Calu3 (cell line): ENCODE measurements around the gene CCL2. TPM values are rescaled to one million over a fixed set of nuclear protein-coding genes. Genes with fewer than 3 reads are reported as not detected.

Experiments used
- BruUV-seq: library from RNA; stranded (reverse); fragments of 400-500 nt; replicated peaks from 2 replicates; lab custom pipeline; 2021; lab: Mats Ljungman, UMichigan
- CTCF ChIA-PET: fragments of 300-600 bp; sonication (Branson Sonifier 250); formaldehyde crosslinking; loops from one replicate; lab custom pipeline; 2022; ENCODE audit warnings: antibody characterized with exemption; lab: Charles Lee
- DNase-seq: peaks from one replicate; pipeline ENCODE4 v3.0.0; 2022
- H3K27ac Mint-ChIP-seq: one replicate; pipeline ENCODE4 v1.8.0; 2022; ENCODE audit warnings: mixed read lengths; ENCODE audit not compliant: unreplicated experiment
- H3K27me3 Mint-ChIP-seq: one replicate; pipeline ENCODE4 v1.8.0; 2022; ENCODE audit warnings: mixed read lengths; ENCODE audit not compliant: unreplicated experiment
- H3K36me3 Mint-ChIP-seq: one replicate; pipeline ENCODE4 v1.8.0; 2022; ENCODE audit warnings: mild to moderate bottlenecking, moderate library complexity, mixed read lengths; ENCODE audit not compliant: insufficient read depth, unreplicated experiment
- H3K4me1 Mint-ChIP-seq: one replicate; pipeline ENCODE4 v1.8.0; 2022; ENCODE audit warnings: mild to moderate bottlenecking, low read depth, mixed read lengths; ENCODE audit not compliant: unreplicated experiment
- H3K4me3 Mint-ChIP-seq: one replicate; pipeline ENCODE4 v1.8.0; 2022; ENCODE audit warnings: mild to moderate bottlenecking, low read depth, moderate library complexity, mixed read lengths; ENCODE audit not compliant: unreplicated experiment
- H3K9me3 Mint-ChIP-seq: one replicate; pipeline ENCODE4 v1.8.0; 2022; ENCODE audit warnings: low read depth, mixed read lengths; ENCODE audit not compliant: unreplicated experiment
- intact Hi-C: fragments of 100-400 bp; cut with micrococcal nuclease; formaldehyde crosslinking; loops from one replicate; pipeline ENCODE4 v1.10.0; 2022; ENCODE audit not compliant: unreplicated experiment
- total RNA-seq: library from RNA; stranded (reverse); gene quantifications from 2 replicates; pipeline ENCODE4 v1.2.3, GENCODE V29; 2022
- TF ChIP-seq, protein P1 (sequence below): fragments of 200-600 bp; IDR thresholded peaks from one replicate; pipeline ENCODE4 v1.8.0; 2022; ENCODE audit warnings: antibody characterized with exemption; ENCODE audit not compliant: unreplicated experiment

CCL2 gene
- total RNA-seq, 1 experiment from 2014 or later: 6.0 TPM

DNA sequence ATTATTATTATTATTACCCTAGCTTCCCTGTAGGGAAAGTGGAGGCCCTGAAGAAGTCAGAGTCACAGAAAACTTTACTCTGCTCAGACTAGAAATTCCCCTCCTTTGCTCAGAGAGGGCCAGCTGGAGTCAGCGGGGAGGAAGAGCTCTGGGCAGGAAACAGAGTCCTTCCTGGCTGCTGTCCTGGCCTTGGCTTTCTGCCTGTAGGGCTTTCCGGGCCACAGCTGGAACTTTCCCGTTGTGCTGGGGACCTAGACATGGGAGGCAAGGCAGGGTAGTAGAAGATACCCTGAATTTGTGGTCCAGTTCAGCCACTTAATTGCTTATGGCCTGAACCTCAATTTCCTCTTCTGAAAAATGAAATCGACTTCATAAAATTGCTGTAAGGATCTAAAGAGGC is 14.0 kb upstream of the CCL2 start:
- H3K4me3 Mint-ChIP-seq: no peak overlapping the region
- intact Hi-C loops: no loop called here
- no peaks in the 10 kb centered on the region for H3K36me3 Mint-ChIP-seq
- CTCF ChIA-PET: no interaction called here
- peaks cover 26% of the 10 kb centered on the region for H3K27me3 Mint-ChIP-seq
- TF ChIP-seq, protein P1, sequence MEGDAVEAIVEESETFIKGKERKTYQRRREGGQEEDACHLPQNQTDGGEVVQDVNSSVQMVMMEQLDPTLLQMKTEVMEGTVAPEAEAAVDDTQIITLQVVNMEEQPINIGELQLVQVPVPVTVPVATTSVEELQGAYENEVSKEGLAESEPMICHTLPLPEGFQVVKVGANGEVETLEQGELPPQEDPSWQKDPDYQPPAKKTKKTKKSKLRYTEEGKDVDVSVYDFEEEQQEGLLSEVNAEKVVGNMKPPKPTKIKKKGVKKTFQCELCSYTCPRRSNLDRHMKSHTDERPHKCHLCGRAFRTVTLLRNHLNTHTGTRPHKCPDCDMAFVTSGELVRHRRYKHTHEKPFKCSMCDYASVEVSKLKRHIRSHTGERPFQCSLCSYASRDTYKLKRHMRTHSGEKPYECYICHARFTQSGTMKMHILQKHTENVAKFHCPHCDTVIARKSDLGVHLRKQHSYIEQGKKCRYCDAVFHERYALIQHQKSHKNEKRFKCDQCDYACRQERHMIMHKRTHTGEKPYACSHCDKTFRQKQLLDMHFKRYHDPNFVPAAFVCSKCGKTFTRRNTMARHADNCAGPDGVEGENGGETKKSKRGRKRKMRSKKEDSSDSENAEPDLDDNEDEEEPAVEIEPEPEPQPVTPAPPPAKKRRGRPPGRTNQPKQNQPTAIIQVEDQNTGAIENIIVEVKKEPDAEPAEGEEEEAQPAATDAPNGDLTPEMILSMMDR: no peak
- no peaks in the 10 kb centered on the region for H3K4me1 Mint-ChIP-seq
- H3K9me3 Mint-ChIP-seq: no peaks in the 10 kb centered on the region
- H3K27ac Mint-ChIP-seq: no peak overlapping the region
- BruUV-seq: no TSS peak
- no peak for DNase-seq

DNA sequence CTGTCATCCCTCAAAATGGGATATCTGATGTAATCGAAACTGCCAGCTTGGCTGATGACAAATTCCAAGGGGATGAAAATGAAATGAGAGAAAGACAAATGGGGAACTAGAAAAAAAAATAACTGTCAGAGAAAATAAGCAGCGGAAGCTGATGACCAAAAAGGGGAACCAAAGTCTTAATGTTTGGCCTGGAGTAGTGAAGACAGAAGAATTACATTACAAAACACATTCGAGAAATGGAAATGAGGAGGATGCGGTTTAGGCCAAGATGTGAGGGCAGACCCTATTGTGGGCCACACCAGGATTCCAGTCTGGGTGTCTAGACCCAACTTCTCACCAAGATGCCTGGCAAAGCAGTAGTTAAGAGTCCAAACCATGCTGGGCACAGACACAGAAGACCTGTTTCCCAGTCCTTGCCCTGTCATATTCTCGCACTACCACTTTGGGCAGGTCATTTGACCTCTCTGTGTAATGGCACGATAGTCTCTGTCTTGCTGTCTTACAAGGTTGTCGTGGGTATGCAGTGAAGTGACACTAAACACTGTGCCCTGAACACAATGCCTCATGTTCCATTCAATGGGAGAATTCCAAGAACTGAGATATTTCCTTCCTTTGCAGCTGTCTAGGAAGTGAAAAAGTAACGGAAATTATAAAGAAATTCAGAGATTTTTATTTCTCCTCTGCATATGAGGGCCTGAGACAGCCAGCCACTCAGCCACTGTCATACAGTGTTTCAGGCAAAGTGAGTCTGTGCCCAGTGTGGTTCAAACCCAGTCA is 12.3 kb upstream of the CCL2 start:
- CTCF ChIA-PET: no interaction called here
- Mint-ChIP-seq H3K36me3 (no peaks in the 10 kb centered on the region), H3K4me3 (no peak overlapping the region), H3K9me3 (no peaks in the 10 kb centered on the region), H3K27me3 (peaks cover 16% of the 10 kb centered on the region), H3K27ac (no peak overlapping the region), H3K4me1 (no peaks in the 10 kb centered on the region)
- intact Hi-C loops: no loop called here
- no TSS peak for BruUV-seq
- TF ChIP-seq, protein P1: no peak
- no peak for DNase-seq

DNA sequence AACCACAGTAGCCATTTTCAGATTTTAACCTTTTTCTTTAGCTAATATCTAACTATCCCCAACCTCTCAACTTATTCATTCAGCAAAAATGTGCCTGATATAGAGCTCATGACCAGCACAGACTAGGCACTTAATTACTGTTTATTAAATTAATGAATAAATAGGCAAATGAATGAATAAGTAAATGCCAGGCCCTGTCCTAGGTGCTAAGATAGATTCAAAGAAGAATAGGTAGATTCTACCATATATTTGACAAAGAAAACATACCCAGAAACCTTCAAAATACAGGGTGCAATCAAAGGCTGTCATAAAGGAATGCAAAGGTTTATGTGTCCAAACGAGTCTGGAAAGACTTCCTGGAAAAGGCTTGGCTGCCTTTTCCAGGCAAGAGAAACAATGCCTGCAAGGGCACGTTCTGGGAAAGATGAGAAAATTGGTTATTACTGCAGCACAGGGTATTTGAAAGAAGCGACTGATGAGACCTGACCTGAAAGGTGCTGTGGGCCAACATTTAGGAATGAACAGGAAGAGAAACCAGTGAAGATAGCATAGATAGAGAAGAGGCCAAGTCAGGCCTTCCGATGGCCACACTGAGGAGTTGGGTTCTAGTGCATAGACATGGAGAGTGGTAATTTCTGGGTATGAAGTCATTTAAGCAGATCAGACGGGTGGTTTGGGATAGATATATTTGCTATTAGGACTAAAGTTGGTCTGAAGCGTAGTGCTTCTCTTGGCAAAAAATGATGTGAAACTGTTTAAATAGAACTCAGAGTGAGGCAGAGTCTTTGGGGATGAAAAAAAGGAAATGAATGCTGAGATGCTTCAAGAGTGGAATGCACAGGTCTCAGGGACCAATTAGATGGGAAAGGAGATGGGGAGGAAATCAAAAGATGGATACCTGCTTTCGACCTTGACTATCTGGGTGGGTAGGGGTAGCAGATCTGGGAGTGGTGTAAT is 11.4 kb upstream of the CCL2 start:
- no TSS peak for BruUV-seq
- no peak overlapping the region for H3K4me3 Mint-ChIP-seq
- peaks cover 25% of the 10 kb centered on the region for H3K27me3 Mint-ChIP-seq
- no peak for DNase-seq
- H3K9me3 Mint-ChIP-seq: no peaks in the 10 kb centered on the region
- TF ChIP-seq, protein P1: no peak
- H3K36me3 Mint-ChIP-seq: no peaks in the 10 kb centered on the region
- H3K4me1 Mint-ChIP-seq: no peaks in the 10 kb centered on the region
- CTCF ChIA-PET: no interaction called here
- no peak overlapping the region for H3K27ac Mint-ChIP-seq
- intact Hi-C loops: no loop called here

DNA sequence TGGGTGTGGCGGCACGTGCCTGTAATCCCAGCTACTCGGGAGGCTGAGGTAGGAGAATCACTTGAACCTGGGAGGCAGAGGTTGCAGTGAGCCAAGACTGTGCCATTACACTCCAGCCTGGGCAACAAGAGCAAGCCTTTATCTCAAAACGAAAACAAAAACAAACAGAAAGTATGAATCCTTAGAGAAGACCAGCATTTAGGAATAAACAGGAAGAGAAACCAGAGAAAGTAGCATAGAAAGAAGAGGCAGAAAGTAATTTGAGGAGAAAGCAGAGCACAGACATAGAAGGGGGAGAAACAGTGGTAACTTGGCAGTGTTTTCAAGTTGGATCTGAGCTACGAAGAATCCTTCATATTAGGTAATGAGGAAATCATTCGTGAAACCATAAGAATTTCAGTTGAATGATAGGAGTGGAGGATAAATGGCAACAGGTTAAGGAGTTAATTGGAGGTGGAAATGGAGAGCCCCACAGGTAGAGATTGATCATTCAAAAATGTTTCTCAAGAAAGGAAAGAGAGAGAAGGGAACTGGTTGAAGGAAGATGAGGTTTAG is 9.7 kb upstream of the CCL2 start:
- Mint-ChIP-seq H3K27me3 (peaks cover 19% of the 10 kb centered on the region), H3K4me1 (no peaks in the 10 kb centered on the region), H3K36me3 (no peaks in the 10 kb centered on the region), H3K4me3 (no peak overlapping the region), H3K9me3 (no peaks in the 10 kb centered on the region), H3K27ac (no peak overlapping the region)
- intact Hi-C loops: no loop called here
- no peak for DNase-seq
- TF ChIP-seq, protein P1: no peak
- no TSS peak for BruUV-seq
- CTCF ChIA-PET: no interaction called here
